GM18868 (cell line): ENCODE measurements around the gene AFDN.

Experiments used
- ATAC-seq: cut with Tn5 transposase; IDR thresholded peaks from one replicate; pipeline ENCODE4 v1.9.1; 2021; ENCODE audit warnings: mild to moderate bottlenecking, moderate library complexity; ENCODE audit not compliant: unreplicated experiment

Gene AFDN

DNA sequence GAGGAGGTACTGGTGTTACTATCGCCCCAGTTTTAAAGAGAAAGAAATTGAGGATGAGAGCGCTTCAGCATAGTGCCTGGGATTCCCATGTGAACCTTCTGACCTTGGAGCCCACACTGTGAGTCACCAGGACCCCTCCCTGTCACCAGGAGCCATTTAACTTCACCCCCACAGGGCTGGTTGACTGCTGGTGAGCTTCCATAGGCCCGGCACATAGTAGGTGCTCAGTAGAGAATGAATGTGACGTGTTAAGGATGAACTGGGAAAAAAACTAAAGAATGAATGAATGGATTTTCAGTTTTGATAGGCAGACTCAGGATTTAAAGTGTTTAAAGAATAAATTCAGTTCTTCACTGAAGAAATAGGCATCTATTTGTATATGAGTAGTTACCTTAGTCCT lies 117.4 kb downstream of the AFDN start:
- ATAC-seq, result no peak

DNA sequence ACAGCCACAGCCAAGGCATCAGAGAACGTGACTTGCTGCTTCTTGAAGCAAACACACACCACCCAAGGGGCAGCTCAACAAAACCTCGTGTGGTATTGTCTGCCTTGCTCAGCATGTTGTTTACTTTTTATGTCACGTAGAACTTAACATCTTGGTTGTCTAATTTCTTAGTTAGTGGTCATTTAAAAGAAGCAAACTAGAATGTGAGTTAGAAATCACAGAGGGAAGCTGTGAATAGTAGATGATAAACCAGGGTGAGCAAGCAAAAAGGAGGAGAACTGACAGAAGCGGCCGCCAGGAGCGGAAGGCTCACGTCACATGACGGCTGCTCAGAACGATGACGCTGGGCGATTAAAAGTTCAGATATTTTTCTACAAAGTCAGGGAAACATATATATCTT lies 119.3 kb downstream of the AFDN start:
- ATAC-seq, result no peak

DNA sequence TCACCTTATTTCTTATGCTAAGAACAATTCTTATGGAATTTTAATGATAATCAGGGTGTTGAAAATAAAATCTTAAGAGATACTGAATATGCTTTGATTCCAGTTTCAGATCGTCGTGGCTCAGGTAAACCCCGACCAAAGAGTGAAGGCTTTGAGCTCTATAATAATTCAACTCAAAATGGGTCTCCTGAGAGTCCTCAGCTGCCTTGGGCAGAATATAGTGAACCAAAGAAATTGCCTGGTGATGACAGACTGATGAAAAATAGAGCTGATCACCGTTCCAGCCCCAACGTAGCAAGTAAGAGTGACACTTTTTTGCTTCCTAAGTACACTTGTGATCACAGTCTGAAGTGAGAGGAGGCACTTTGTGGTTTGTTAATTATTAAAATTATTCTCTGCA lies 119.9 kb downstream of the AFDN start:
- ATAC-seq, result no peak

DNA sequence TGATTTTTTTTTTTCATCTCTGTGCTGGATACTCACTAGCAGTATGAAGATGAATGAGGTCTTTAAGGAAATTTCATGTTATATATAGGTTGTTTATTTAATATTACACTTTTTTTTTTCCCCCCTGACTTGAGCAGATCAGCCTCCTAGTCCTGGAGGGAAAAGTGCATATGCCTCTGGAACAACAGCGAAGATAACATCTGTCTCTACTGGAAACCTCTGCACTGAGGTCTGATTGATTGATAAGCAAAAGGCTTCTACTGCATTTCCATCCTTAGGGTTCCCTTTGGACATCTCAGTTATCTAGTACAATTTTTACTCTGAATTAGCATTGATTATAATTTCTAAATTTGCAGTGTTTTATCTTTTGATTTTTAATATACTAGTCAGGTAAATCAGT lies 121.0 kb downstream of the AFDN start:
- ATAC-seq, result no peak

DNA sequence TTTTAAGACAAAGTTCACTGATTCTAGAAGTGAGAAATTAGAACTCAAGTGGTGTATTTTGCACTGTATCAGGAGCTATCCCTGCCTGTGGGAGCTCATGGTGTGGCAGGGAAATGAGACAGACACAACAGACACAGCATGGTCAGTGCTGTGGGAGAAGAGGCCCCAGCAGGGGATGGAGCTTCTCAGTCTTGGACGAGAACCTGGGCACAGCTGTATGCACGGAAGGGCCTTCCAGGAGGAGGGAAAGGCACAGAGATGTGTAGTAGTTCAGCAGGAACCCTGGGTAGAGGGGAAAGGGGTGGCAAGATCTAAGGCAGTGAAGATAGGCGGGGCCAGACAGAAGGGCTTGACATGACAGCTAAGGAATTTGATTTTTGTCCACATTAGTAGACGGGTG lies 122.0 kb downstream of the AFDN start:
- ATAC-seq, result no peak

DNA sequence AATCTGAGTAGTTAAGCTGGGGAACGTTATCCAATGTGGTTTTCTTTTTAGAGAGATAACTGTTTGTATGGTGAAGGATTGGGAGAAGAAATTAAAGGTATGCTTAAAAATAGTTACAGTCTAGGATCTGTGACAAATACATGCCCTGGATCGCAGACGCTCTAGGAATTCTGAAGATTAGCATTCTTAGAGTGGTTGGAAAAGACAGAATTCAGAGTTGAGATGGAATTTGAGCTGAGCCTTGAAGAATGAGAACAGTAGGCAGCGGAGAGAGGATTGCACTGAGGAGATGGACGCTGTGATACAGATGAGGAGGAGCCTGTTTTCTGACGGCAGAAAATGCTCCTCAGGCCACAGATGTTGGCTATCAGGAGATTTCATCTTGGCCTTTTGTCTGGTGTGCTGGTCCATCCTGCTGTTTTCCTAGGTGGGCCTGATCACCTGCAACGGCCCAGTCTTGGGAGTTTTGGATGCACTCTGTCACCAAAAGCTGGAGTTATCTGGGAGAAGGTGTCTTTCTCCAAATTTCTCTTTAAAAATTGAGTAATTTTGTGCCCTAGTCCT lies 122.5 kb downstream of the AFDN start:
- no peak for ATAC-seq

DNA sequence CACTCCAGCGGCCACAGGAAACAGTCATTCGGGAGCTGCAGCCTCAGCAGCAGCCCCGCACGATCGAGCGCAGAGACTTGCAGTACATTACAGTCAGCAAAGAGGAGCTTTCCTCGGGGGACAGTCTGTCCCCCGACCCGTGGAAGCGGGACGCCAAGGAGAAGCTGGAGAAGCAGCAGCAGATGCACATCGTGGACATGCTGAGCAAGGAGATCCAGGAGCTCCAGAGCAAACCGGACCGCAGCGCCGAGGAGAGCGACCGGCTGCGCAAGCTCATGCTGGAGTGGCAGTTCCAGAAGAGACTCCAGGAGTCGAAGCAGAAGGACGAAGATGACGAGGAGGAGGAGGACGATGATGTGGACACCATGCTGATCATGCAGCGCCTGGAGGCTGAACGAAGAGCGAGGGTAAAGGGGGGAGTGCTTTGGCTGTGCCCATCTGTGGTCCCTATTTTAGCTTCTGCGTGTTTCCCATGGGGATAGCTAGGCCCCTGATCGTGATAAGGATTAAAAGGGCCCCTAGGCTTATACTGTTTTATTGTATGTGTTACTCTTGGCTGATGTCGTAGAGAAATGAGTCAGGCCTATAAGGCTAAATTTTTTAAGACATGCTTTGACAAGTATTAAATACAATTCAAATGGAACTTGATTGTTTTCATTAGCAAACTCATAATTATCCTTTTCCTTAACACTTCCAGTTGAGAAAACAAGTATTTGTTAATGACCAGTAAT lies 125.2 kb downstream of the AFDN start:
- no peak for ATAC-seq

DNA sequence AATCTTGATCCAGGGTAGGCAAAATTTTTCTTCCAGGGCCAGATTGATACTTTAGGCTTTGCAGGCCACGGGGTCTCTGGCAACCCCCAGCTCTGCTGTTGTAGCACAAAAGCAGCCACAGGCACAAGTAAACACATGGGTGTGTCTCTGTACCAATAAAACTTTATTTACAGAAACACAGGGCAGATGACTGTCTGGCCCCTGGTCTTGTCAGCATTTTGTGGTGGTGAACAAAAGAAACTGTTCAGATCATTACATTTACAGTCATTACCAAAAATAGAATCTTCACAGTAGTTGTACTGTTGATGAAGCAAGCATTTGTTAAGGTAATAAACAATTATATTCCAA lies 125.8 kb downstream of the AFDN start:
- no peak for ATAC-seq

DNA sequence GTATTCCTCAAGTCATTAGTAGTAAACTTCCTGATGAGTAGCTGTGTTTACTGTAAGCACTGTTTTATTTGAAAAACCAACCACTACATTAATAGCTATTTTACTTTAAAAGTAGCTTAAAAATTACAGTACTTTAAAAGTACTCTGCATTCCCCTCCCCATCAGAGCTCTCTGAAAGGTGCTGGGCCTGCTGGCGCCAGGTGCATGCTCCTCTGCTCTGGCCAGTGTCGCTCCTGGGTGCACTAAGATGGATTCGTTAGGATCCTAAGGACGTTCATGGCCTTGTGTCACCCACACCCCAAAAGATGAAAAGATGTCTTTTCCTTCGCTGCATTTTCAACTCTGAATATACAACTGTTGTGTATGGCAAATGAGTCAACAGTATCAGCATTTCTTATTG lies 126.8 kb downstream of the AFDN start:
- ATAC-seq, result no peak

DNA sequence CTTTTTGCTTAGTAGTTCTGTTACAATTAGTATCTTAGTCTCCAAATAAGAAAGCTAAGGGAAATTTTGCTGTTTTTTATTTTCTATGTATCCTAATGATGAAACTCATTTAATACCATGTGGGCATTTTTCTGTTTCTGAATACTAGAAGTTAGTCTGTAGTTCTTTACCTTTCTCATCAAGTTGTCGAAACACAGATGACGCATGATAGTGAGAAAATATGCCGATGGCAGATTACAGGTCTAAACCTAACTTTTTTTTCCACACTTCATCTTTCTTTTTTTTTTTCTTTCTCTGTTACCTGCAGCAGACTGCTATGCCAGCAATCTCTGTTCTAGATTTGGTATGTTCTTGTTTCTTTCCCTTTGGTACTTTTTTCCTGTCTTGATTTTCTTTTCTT lies 127.4 kb downstream of the AFDN start:
- no peak for ATAC-seq

DNA sequence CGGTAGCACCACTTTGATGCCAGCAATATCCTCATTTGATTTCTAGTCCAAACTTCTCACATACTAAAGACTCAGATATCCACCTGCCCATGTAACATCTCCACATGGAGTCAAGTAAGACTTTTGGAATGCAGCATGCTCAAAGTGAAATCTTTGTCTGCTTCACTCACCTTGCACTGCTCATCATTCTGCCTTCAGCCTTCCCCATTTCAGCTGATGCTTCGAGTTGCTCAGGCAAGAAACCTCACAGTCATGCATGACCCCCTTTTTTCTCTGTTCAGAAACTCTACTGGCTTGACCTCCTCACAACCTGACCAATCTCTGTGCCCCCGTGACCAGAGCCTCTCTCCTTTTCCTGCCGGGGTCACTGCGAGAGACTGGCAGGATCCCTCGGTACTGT lies 129.8 kb downstream of the AFDN start:
- no peak for ATAC-seq

DNA sequence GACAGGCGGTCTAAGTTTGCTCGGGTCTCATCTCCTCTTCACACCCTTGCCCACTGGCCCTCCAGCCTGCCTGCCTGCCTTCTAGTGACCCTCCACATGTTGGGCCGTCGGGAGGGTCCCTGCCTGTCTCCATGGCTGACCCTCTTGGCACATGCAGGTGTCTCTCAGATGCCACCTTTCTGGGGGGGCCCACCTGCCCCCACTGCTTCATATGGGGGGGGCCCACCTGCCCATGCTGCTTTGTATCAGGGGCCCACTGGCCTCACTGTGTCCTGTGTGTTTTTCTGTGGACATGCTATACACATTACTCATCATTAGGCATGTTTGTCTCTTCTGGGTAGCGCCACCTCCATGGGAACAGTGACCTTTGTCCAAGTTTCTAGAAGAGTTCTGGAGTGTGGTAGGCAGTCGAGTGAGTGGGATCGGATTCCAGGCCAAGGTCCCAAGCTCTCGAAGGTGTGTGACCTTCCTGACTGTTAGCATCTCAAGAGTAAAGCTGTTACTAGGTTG lies 130.3 kb downstream of the AFDN start:
- ATAC-seq, result no peak

DNA sequence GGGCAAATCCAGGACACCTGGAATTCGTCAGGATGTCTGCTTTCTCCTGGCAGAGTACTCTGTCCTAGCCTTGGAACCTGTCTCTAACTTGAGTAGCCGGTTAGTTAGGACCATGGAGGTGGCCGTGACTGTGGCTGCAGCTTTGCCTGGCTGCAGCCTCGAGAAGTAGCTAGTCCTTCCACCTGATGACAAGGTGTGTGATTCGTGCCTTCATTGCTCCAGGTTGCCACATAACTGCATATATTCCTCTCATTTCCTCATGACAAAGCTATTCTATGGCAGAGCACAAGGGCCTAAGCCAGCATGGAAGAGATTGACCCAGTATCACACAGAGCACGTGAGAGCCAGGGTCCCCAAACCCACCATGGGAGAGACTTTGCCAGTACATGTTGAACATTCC lies 130.9 kb downstream of the AFDN start:
- ATAC-seq, result no peak

DNA sequence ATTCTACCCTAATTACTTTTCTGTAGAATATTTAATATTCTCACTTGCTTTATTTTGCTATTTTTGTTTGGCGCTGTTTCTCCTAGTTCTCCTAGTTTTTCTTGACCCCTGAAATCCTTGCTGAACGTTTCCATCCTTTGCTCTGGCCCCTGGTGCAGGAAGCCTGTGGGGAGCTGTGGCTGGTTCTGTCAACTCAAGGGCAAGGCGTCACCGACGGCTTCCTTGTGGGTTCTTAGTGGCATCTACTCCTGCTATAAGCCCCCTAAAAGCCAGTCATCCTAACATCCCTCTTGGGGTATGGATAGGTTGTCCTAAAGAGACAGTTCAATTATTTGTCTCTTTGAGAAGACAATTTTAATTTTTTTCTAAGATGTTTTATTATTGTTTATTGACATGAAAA lies 133.9 kb downstream of the AFDN start:
- no peak for ATAC-seq

DNA sequence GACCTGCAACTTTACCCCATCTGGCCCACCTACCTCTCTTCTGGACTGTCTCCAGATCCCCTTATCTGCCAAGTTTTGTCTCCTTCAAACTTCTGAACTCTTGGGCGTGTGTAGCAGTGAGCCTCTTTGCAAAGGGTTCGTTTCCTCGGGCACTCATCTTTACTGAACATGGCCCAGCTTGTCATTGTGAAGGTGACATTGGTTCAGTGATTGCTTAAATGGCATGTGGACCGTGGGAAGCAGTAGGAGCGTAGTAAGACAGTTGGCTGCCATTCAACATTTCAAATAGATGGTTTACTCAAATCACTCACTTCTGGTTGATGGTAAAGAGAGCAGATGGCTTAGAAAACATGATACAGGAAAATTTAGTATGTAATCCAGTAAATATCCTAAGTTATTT lies 136.0 kb downstream of the AFDN start:
- no peak for ATAC-seq

DNA sequence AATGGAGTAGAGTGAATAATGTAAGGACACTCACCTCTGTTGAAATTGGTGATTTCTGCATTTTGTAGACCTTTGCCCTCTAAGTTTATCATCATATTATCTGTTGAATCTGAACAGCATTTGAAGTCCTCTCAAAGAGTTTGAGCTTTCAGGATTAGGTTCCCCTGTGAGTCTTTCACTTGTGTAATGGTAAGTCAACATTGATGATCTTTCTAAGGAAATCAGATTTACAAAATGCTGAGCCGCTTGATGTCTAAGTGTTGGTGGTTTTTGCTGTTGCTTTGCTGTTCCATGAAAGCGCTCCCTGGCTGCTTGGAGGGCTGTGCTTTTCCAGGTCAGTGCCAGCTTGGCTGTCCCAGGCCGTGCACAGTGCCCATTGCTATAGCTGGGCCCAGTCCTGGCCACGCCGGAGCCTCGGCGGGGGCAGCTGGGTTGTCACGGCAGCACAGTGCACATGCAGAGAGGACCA lies 136.9 kb downstream of the AFDN start:
- no peak for ATAC-seq

DNA sequence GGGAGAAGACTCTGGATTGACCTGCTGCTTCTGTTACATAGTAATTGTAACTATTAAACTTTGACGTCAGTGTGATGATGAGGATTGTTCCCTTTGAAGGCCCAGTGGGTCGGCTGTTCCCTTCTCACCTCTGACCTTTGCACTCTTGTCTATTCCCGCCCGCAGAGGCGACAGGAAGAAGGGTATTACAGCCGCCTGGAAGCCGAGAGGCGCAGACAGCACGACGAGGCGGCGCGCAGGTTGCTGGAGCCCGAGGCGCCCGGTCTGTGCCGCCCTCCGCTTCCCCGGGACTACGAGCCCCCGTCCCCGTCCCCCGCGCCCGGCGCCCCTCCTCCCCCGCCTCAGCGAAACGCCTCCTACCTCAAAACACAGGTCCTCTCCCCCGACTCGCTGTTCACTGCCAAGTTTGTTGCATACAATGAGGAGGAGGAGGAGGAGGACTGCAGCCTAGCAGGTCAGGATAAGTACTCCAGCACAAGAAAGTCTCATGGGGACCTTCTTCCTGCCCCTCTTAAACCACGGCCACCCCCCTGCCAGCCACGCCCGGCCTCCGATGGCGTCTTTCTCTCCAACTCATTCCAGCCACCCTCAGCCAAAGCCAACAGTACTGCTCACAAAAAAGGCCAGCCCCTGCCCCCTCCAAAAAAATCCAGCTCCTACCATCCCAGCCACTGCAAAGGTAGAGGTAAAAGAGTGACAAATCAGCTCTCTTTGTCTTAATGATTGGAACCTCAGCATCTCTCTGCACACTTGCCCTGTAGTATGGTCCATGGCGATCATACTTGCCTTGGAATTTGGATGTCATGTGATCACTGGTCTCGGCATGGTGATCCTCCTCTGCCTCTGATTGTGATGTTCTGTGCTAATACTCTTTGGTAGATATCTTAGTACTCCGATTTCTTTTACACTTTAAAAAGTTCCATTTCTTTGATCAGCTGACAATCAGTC lies 139.2 kb downstream of the AFDN start:
- ATAC-seq, result no peak

DNA sequence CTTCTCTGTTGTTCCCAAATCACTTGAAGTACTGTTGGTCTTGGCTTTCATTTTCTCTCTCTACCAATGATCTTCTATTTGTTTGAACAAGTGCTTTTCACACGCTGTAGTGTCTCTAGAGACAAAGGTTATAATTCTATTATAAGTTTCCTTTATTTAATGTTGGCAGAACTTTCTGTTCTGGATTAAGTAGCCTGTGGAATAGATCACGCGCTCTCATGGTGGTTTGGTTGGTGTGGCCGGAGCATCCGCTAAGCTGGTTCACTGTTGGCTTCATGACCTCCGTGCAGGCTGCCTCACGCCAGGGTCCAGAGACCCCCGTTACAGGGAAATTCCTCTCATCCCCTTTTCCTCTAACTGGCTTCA lies 139.8 kb downstream of the AFDN start:
- ATAC-seq, result no peak

DNA sequence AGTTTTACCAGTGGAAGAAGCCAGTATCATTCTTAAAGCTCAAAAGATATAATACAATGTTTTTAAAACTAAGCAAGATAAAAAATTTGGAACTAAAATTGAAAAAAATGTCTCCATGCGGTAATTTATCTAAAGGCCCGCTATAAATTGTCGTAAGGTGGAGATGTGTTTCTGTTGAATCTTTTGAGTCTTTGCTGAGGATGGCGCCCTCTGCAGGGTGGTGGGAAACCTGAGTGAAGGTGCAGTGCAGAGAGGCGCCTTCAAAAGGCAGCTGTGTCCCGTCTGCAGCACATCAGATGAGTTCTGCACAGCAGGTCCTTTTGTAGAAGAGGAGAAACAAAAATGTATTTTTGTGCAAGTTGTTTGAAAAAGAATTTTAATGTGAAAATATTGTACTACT lies 141.4 kb downstream of the AFDN start:
- ATAC-seq, result no peak

DNA sequence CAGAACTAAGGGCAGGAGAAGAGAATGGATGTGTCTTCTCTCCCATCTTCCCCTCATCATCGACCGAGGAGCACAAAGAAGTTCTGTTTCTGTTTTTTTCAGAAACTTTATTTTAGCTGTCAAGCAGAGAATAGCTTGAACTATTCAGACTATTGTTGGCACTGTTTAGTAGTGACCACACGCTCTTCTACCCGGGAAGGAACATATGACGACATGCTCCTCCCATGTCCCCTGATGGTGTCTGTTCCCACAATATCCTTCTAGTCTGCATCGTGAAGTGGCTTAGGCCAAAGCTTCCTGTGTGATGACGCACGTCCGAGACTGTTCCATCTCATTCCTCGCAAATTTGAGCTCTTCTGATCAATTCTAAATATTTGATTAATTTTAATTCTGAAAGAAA lies 143.5 kb downstream of the AFDN start:
- ATAC-seq, result no peak

DNA sequence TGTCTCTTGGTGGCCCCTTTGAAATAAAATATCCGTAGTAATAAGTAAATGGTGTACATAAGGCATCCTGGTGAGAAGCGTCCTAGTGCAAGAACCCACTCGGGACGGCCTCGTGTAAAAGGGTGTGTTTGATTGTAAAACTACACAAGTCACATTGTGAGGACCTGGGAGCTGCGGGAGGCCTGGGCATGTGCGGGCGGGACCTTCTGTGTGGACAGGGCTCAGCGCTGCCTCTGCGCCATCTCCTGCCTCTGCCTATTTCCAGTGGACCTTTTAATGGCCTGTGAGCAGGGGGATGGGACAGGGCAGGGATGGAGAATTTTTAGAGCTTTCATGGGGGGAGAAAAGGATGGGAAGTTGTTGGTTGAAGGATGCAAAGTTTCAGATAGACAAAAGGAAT lies 145.5 kb downstream of the AFDN start:
- no peak for ATAC-seq
